ENCODE results near the gene STX10.

DNA sequence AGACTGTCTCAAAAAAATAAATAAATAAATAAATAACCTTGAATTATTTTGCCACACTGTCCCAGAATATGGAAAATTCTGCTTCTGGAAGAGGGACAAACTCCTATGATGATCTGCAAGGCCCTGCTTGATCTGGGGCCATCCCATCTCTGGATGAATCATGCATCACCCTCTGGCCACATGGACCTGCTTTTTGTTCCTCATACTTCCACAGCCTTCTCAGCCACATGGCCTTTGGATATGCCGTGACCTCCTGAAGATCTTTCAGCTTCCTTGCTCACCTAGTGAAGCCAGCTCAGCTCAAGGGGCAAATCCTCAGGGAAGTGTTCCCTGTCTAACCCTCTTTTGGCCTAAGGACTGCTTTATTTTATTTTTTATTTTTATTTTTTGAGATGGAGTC lies 10.4 kb upstream of the STX10 start:
- TF ChIP-seq CTCF (conservative IDR thresholded peaks at IDR 0.05; ENCODE audit: low read depth, low read length) (no peak), EZH2 (IDR thresholded peaks at IDR 0.05; ENCODE audit: borderline replicate concordance, low read depth, low read length, poor library complexity, severe bottlenecking) (no peak)

All from A673 (cell line).